SK-MEL-5 (cell line): ENCODE measurements around the gene BEND2. TPM values are rescaled to one million over a fixed set of nuclear protein-coding genes. Genes with fewer than 3 reads are reported as not detected.
A peak's percentile ranks its signal among the peaks of the same experiment; 100 is the strongest.
"Not testable (repeated sequence)": the region's sequence is repeated elsewhere in the genome, so short reads cannot be mapped to it uniquely, and the experiment has no call there.

Source experiments
- DNase-seq: peaks from one replicate; pipeline ENCODE4 v3.0.0-alpha.2; 2016; ENCODE audit warnings: low read depth, low spot score
- in situ Hi-C: cut with HindIII; loops from 2 replicates; pipeline ENCODE4 v1.10.0; 2016; ENCODE audit warnings: low sequenced_read_pairs, high pct_unique_total_duplicates, low pct_unique_long_range_greater_than_20kb
- polyA plus RNA-seq, 2 experiments: library from polyadenylated mRNA; depleted of rRNA; stranded (reverse); fragments of >200 nt; gene quantifications; 2 replicates each; pipeline ENCODE4 v1.2.3, GENCODE V29; 2015
- total RNA-seq: library from RNA; depleted of rRNA; stranded (reverse); fragments of >200 nt; shearing (Covaris generic); gene quantifications from 2 replicates; pipeline ENCODE4 v1.2.3, GENCODE V29; 2014; rRNA removed

The BEND2 gene
- total RNA-seq, result not detected in 2 replicates
- not detected in 2 replicates for polyA plus RNA-seq (2015; cell fraction: cytosol; rRNA removed)
- not detected in 2 replicates for polyA plus RNA-seq (2015; cell fraction: nucleus; rRNA removed)

DNA sequence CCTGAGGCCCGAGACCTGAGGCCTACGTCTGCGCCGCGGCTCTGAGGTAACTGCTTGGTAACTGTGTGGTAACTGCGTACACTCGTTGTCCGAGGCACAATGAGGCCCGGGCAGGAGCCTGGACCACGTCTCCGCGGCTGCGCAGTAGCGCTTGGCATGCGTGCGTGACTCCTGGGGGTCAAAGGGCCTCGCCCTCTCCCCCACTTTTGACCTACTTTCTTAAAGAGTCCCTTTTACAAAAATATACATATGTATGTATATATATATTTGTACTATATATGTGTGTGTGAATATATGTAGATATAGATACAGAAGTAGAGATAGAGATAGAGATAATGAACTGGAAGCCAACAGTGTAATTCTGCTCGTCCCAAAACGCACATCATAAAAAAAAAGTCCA, at the start of gene BEND2:
Gene BEND2 (minus strand): TSS at position 101 of the 400 bp plus-strand sequence. CDS start 136 bp downstream, outside the sequence.
- DNase-seq, result no peak
- in situ Hi-C loops, result no loop called here

DNA sequence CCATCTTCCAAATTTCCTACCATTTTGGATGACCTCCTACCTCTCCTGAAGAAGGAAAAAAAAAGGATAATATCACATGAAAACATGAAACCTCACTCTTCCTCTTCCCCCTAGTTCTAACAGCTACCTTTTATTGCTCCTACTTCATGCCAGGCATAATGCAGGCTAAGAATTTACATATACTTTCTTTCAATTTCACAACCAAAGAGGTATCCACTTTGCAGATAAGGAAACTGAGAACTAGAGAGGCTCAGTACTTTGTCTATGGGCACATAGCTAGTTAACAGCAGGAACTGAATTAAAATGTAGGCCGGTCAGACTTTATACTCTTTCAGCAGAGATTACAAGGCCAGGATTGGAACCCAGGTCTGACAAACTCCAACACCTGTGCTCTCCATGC, 34.4 kb upstream of the BEND2 start:
- DNase-seq, result no peak
- in situ Hi-C loops, result no loop called here

DNA sequence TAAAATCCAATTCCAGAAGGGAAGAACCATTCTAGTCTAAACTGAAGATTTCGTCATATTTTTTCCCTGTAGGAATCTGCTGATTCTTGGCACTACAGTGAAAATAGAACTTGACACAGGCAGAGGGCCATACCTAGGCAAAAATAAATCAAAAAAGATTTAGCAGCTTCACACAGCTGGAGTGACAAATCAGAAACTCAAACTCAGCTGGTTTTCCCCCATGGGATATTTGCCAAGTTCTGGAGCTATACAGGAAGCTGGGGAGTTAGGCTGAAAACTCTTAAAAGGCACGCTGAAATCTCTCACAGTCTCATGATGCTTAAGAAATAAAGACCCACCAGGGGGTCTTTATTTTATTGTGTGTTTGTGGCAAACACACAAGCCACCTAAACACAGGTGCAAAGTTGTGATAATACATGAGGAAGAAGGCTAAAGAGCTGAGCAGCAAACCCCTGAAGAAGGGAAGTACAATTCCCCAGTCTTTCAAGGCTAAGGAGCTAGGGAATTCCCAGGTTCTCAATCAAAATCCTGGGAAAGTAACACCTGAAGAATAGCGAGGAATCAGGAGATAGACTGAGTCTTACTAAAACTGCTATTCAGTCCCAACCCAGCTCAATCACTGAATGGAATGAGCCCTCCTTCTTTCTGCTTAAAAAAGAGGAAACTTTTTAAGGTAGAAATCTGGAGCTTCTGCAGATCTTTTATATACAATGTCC, 32.1 kb upstream of the BEND2 start:
- in situ Hi-C loops, result no loop called here
- no peak for DNase-seq

DNA sequence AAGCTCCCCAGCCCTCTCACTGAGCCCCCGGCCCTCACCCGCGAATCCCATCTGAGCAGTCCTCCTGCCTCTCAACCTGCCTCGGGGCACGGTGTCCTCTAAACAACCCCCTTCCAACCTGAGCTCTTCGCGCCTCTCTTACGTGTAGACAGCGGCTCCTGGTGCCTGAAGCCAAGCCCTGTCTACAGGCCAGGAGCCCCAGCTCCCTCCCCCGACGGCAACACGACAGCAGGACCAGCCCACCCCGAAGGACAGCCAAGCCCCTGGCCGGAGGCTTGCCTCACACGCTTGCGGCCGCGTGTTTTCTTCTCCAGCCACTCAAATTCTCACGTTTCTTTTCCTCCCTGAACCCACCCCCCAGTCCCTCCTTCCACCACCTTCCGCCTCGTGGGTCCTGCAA, 9.0 kb upstream of the BEND2 start:
- in situ Hi-C loops, DNase-seq: not testable (repeated sequence)

DNA sequence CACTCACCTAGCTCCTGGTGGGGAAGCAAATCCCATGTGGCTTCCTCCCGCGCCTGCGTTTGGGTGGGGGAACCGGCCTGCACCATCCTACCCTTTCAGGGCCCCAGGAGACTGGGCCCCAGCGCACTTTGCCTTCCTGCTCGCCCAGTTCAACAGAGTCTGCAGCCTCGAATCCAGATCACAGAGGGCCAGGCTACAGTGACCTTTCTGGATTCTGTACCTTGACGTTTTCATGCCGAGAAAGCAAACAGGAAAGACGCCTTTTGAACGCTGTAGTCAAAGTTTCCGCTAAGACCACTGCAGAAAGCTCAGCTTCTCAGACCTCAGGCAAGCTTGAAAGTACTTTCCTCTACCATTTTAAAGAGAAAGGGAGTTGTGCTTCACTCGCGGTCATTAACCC, 7.4 kb upstream of the BEND2 start:
- in situ Hi-C loops, result no loop called here
- no peak for DNase-seq

DNA sequence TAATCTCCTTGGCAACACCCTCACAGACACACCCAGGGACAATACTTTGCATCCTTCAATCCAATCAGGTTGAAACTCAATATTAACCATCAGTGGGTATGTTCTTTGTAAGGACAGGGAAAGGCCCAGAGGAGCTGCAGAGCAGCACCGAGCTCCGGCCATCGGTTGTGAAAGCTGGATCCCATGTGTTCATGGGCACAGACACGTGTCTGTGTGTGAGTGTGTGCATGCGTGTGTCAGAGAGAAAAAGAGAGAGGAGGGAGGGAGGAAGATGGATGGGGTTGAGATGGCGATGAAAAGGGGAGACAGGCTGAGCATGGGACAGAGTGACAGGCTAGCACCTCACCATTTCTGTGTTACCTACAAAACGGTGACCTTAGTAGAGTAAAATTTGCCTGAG, 6.8 kb upstream of the BEND2 start:
- DNase-seq, result no peak
- in situ Hi-C loops, result no loop called here

DNA sequence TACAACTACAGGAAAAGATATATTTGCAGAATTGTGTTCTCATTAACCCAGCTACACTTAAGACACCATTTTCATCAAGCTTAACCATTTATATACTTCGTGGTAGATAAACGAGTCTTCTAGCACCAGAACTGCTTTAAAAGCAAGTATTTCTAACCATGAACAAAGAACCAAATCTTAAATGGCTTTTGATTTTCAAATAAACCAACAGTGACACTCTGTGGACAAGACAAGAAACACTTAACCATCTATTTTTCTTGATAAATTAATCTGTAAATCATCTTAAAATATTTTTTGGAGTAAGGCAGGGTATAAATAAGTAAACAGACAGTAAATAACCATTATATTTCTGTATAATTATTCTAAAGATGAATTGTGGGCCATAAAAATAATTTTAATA, 10.2 kb downstream of the BEND2 start:
- peak; percentile 24 for DNase-seq
- in situ Hi-C loops, result no loop called here

DNA sequence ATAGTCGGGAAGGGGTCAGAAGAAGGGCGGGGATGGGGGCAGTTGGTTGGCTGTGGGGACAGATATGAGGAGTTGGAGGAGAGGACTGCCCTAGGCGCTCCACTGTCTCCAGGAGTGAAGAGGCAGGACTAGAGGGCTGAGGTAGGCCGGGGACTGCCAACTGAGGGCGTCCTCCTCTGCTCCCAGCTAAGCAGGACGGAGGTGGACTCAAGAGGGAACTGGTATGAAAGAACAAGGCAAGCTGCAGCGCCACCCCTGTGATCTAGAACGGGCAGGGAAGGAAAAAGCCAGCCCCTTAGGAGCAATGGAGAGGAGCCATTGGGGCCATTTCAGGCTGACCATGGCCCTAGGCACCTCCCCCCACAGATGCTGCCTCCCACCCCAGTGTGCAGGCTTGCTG, 14.0 kb downstream of the BEND2 start:
- in situ Hi-C loops, result no loop called here
- DNase-seq, result peak; percentile 9

DNA sequence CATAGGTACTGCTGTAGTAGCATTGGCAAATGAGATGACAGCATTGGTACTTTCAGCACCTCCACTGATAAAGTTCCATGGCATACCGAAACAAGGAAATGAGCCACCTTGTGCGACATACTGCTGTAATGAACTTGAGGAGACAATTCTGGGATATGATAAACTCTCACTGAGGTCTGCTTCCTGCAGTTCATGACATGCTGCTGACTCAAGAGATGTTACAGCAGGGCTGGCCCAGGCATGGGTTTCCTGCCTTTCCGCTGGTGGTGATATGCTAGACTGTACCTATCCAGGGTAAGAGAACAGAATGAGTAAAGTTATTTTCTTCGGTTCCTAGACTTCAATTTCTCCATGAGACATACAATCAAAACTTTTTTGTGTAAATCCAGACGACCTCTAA, 17.1 kb downstream of the BEND2 start:
- DNase-seq, result no peak
- in situ Hi-C loops, result no loop called here

DNA sequence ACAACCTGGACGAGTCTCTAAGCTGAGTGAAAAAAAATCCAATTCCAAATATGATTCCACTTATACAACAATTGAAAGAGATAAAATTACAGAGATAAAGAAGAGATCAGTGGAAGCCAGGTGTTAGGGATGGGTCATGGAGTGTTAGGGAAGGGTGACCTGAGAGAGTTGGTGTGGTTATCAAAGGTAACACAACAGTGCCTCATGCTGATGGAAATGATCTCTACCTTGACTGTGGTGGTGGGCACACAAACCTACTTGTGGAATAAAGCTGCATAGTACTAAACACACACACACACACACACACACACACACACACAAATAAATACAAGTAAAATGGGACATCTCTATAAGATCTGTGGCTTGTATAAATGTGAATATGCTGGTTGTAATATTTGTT, 26.0 kb downstream of the BEND2 start:
- DNase-seq, result no peak
- in situ Hi-C loops, result no loop called here

DNA sequence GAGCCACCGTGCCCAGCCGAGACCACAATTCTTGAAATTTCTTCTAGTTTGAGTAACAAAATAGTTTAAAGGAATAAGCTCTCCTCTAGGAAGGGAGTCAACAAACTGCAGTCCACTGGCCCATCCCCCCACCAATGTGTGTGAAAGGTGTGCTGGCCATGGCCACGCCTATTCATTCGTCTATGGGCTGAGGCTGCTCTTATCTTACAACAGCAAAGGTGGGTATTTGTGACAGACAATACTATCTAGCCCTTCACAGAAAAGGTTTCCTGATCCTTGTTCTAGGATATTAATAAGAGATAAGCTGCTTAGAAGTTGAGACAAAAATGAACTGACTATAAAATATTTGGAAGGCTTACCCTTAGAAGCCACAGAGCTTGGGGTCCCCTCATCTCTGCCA, 41.2 kb downstream of the BEND2 start:
- in situ Hi-C loops, result no loop called here
- DNase-seq, result no peak

DNA sequence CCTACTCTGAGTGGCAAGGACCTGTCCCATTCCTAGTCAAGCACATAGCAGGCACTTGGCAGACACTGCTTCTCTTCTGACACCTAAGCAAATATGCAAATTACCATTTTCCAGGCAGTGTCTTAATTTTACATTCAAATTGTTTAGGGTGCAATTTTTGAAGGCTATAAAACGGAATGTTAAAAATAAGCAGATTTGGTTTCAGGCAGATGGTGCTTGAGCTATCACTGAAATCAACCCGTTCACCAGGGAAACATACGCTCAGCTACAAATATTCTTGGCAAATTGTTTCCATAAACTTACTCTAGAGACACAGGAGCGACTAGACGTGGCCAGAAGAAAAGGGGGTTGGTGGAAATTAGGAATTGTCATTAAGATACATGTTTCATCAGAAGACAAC, 45.7 kb downstream of the BEND2 start:
- DNase-seq, result no peak

DNA sequence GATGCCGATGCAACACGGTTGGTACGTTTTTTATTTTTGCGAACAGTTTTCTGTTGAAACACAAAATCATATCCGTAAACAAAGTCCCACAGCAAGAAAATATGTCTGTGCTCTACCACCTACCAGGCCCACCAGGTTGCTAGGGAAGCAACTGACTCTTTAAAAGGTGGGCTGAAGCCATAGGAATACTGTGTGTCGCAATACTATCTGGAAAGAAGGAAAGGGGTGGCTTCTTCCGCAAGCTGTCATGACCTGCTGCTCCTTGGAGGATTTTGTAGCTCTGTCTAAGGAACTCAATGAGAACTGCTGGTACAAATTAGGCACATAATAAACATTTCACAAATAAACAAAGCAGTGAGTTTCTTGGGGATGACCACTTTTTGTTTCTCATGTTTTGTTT, 46.5 kb downstream of the BEND2 start:
- no peak for DNase-seq
- in situ Hi-C loops, result no loop called here

More for the DNA sequence above, 45.7 kb downstream of the BEND2 start:
- in situ Hi-C loops, result no loop called here

DNA sequence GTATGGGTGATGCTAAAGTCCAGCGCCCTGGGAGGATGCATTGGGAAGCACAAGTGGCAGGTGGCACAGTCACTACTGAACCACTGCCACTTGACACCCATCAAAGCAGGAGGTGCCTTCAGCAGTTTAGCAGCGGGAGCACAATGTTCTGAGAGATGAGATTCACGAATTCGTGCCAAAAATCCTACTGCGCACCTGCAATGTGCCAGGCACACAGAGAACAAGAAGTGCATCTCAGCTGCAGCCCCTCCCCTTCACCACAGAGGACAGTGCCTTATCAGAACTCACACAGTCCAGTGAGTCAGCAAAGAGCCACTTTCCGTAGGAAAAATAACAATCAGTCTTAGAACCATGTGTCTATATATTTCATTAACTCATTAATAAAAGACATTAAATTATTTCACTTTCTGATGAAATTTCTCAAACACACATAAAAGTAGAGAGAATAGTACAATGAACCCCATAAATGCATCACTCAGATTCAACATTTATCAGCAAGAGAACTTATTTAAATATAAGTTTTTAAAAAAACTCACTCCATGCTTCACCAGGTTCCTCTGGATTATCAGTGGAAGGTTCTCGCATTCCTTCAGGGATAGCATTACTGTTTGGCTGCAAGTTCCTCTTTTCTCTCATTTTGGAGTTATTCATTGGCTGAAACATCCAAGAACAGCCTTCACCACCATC, 47.0 kb downstream of the BEND2 start:
- in situ Hi-C loops, result no loop called here
- DNase-seq, result no peak

DNA sequence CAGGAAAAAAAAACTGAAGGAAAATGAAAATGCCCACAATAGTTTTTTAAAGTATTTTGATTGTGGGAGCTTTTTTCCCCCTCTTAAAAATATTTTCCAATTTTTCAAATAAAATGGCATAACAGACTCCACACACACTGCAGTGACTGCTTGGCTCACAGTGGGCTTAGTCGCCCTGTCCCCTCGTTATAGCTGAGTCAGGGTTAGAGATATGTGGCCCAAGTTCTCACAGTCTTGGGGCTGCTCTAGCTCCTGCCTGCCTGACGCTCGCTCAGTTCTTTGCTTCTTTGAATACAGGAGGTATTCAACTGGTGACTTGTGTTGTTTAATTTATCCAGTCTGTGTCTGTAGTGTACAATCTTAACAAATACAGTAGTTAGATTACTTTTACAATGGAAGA, 47.7 kb downstream of the BEND2 start:
- in situ Hi-C loops, result no loop called here
- no peak for DNase-seq

DNA sequence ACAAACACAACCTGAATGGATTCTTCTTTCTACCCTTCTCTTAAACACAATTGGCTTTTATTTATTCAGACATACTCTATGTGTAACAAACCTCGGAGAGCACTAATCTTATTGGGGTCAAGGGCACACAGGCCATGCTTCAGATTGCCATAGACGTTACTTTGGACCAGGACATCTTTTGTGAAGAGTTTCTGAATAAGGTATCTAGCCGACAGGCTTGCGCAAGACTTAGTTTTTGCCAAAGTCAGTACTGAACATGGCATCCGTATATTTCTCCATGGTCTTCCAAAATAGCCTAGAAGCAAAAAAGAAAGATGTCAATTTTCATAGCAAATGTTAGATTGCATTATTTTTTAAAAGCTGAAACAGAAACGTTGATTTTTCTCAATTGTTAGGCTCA, 49.8 kb downstream of the BEND2 start:
- no peak for DNase-seq
- in situ Hi-C loops, result no loop called here

DNA sequence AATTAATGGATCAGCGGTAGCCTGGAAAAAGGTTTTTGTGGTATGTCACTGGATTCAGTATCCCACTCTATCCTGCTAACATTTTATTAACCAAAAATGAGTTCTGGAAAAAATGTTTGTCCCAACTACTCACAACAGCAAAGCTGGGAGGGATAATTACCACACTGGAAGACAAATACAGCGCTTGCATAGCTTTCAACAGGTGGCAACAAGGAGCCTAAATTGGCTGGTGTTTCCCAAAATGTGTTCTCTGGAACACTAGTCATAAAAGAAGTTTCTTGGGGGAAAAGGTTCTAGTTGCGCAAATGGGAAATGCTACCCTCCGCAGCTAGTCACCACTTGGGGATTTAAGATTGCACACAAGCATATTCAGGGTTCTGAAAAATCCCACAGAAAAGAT, 54.6 kb downstream of the BEND2 start:
- in situ Hi-C loops, result no loop called here
- no peak for DNase-seq

DNA sequence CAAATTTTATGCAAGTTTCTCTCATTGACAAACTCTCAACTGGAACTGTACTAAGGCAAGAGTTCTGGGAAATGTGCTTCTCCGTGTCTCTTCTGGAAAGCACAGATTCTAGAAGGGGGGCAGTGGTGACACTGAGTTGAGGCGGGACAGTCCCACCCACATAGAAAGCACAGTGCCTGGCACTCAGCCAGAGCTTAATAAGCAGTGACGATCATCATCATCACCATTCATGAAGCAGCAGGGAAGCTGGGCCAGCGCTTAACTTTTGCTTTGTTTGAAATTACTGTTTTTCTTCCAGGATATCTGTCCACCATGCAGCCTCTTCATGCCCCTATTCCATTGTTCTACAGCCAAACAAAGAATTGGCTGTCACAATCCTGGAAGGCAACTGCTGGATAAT, 60.3 kb downstream of the BEND2 start:
- in situ Hi-C loops, result no loop called here
- DNase-seq, result no peak

DNA sequence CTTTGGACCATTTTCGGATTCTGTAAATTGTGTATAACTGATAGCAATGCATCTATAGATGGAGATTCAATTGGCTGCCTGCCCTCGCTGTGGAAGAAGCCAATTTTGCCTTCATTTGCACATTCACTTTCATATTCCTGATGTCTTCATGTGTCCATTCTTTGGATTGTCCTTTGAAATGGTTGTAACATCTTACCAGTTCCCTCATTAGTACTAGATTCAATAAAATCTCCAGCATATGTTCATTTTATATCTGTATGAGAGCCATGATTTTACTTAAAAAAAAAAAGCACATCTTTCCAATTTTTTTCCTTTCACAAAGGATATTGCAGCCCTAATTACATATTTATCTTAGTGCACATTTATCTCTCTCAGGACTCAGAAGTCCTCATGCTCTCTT, 61.7 kb downstream of the BEND2 start:
- in situ Hi-C loops, result no loop called here

More for the DNA sequence above, 61.7 kb downstream of the BEND2 start:
- no peak for DNase-seq
